ENCODE data around the gene USP5. TPM values are rescaled to one million over a fixed set of nuclear protein-coding genes. Genes with fewer than 3 reads are reported as not detected.
A peak's percentile ranks its signal among the peaks of the same experiment; 100 is the strongest.

The USP5 gene
- total RNA-seq, 6 donors from 2014 or later, result 22.6 to 77.0 (median 35.6) TPM

DNA sequence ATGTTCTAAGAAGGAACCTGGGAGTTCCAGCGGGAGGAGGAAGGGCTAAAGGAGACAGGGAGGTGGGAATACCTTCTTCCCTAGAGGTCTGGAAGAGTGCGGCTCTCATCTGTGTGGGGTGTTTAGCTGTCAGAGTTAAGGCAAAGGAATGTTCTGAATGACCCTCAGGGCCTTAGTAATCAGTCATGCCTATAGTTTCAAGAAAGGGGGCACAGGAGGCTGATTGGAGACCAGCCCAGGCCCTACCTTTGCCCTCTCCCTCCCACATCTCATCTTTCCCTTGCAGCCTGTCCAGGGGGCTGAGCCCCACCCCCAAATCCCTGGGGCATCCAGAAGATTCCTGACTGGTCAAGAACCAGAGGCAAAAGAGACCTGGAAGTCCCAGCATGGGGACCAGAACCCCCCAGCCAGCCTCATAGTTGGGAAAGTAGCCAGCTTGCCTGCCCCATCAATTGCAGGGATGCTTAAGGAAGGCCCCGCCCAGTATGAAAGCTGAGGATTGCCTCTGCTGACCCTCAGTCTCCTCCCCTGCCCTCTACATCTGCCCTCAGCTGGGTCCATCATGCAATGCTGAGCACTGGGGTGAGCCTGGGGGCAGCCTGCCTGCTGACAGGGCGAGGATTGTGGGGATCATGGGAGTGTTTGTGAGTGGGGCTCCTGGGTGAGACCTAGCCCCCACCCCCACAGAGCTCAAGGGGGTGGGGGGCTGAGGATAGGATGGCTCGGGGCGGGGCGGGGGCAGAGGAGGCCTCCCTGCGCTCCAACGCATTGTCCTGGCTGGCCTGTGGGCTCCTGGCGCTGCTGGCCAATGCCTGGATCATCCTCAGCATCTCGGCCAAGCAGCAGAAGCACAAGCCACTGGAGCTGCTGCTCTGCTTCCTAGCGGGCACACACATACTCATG, 28.5 kb upstream of the USP5 start:
- Histone ChIP-seq H3K4me3 (no peak overlapping the region), H3K36me3 (no peaks in the 10 kb centered on the region), H3K27ac (no peak overlapping the region), H3K9me3 (no peaks in the 10 kb centered on the region), H3K4me1 (peaks cover 23 to 39% (median 32%) of the 10 kb centered on the region in 4 donors), H3K27me3 (peaks cover 0 to 11% (median 5%) of the 10 kb centered on the region in 4 donors)
- WGBS, 2 donors, result 74 to 87% methylated on average over 4 to 12 of the region's 12 CpGs
- ATAC-seq (ENCODE audit: low FRiP score in 2 of 2) (no peak), DNase-seq (peak in 1 of 2 donors; percentile 66)
- TF ChIP-seq POLR2AphosphoS5 (IDR thresholded peaks at IDR 0.05) (no peak), CTCF (IDR thresholded peaks at IDR 0.05) (no peak), EP300 (IDR thresholded peaks at IDR 0.05) (no peak), POLR2A (IDR thresholded peaks at IDR 0.05) (no peak)

DNA sequence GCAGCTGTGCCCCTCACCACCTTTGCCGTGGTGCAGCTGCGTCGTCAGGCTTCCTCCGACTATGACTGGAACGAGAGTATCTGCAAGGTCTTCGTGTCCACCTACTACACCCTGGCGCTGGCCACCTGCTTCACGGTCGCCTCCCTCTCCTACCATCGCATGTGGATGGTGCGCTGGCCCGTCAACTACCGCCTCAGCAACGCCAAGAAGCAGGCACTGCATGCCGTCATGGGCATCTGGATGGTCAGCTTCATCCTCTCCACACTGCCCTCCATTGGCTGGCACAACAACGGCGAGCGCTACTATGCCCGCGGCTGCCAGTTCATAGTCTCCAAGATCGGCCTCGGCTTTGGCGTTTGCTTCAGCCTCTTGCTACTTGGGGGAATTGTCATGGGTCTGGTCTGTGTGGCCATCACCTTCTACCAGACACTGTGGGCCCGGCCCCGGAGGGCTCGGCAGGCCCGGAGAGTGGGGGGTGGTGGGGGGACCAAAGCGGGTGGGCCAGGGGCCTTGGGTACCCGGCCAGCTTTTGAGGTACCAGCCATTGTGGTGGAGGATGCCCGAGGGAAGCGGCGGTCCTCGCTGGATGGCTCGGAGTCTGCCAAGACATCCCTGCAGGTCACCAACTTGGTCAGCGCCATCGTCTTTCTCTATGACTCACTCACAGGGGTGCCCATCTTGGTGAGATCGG, 27.7 kb upstream of the USP5 start:
- ATAC-seq (ENCODE audit: low FRiP score in 2 of 2), result no peak
- Histone ChIP-seq H3K27me3 (peaks cover 0 to 18% (median 9%) of the 10 kb centered on the region in 4 donors), H3K9me3 (no peaks in the 10 kb centered on the region), H3K4me3 (no peak overlapping the region), H3K36me3 (no peaks in the 10 kb centered on the region), H3K27ac (no peak overlapping the region), H3K4me1 (peaks cover 23 to 47% (median 38%) of the 10 kb centered on the region in 4 donors)
- peak in 1 of 2 donors; percentile 66 for DNase-seq
- WGBS, 2 donors, result 91 to 97% methylated on average over 19 to 37 of the region's 37 CpGs
- TF ChIP-seq POLR2AphosphoS5 (IDR thresholded peaks at IDR 0.05), result no peak
- TF ChIP-seq EP300 (IDR thresholded peaks at IDR 0.05), result no peak
- no peak for TF ChIP-seq POLR2A (IDR thresholded peaks at IDR 0.05)
- no peak for TF ChIP-seq CTCF (IDR thresholded peaks at IDR 0.05)

GRCh38 chr12:6824901-6825381, 27.0 kb upstream of the USP5 start:
- WGBS, 2 donors, result 59 to 65% methylated on average over 12 of the region's 12 CpGs
- Histone ChIP-seq H3K9me3 (no peaks in the 10 kb centered on the region), H3K27me3 (peaks cover 0 to 23% (median 9%) of the 10 kb centered on the region in 4 donors), H3K4me1 (peaks cover 27 to 51% (median 43%) of the 10 kb centered on the region in 4 donors), H3K4me3 (no peak overlapping the region), H3K27ac (no peak overlapping the region), H3K36me3 (no peaks in the 10 kb centered on the region)
- DNase-seq (no peak), ATAC-seq (ENCODE audit: low FRiP score in 2 of 2) (no peak)
- TF ChIP-seq CTCF (IDR thresholded peaks at IDR 0.05) (no peak), POLR2AphosphoS5 (IDR thresholded peaks at IDR 0.05) (no peak), POLR2A (IDR thresholded peaks at IDR 0.05) (no peak)

GRCh38 chr12:6825398-6826124, 26.4 kb upstream of the USP5 start:
- peaks cover 27 to 51% (median 43%) of the 10 kb centered on the region in 4 donors for H3K4me1 ChIP-seq
- H3K36me3 ChIP-seq, result no peaks in the 10 kb centered on the region
- H3K9me3 ChIP-seq, result no peaks in the 10 kb centered on the region
- no peak overlapping the region for H3K27ac ChIP-seq
- ATAC-seq (ENCODE audit: low FRiP score in 2 of 2) (peak; percentile 79 to 85), DNase-seq (peak; percentile 85 to 86)
- H3K4me3 ChIP-seq, result no peak overlapping the region
- WGBS, 2 donors, result 9 to 27% methylated on average over 9 to 19 of the region's 19 CpGs
- peaks cover 0 to 23% (median 9%) of the 10 kb centered on the region in 4 donors for H3K27me3 ChIP-seq
- TF ChIP-seq CTCF (IDR thresholded peaks at IDR 0.05), result peak; percentile 84 to 94 (median 92)
- peak in 1 of 2 donors; percentile 25 for TF ChIP-seq POLR2AphosphoS5 (IDR thresholded peaks at IDR 0.05)
- no peak for TF ChIP-seq EP300 (IDR thresholded peaks at IDR 0.05)
- TF ChIP-seq POLR2A (IDR thresholded peaks at IDR 0.05), result no peak

All from upper lobe of left lung (tissue), 6 donors.